Measurements from ENCODE around the gene CORIN. TPM values are rescaled to one million over a fixed set of nuclear protein-coding genes. Genes with fewer than 3 reads are reported as not detected.

The CORIN gene
- total and polyA plus RNA-seq, 9 donors = 0.20 to 7.9 (median 0.80) TPM; not detected in 1

DNA sequence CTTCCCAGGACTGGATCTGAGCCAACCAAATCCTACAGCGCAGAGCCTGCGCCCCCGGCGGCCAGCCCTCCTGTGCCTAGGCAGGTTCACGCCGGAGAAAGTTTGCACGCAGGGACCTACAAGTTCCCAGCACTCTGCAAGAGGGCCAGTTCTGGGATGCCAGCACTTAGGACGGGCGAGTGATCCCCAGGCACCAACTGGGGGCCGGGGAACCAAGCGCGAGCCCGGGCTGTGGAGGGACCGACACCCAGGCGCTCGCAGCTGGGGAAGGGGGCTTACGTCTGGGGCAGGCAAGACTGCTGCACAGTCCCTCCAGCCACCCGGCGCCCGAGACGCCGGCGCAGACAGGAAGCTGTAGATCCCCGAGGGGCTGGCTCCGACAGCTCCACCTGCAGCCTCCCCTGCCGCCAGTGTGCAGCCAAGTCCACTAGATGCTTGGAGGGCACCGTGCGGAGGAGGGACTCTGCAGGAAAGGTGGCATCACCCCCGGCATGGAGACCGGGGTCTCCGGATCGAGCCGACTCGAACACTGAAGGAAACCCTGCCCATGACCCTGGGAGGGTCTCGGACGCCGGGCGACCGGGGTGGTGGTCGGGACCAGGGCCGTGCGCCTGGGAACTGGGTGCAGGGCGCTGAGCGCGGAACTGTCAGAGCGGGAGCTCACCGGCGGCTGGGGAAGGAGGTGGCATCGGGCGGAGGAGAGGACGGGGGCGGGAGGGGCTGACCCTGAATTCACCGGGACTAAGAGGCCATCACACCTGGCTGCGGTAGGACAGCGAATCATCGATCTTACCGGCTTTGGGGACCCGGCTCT, 566 bp downstream of the CORIN start:
- no peak overlapping the region for H3K27ac ChIP-seq
- DNase-seq = peak; percentile 14 to 41 (median 26)
- intact Hi-C loops (cut with DNase I) = no loop called here
- peaks cover 4% of the 10 kb centered on the region for H3K4me1 ChIP-seq (ENCODE audit: insufficient read depth)
- 0 to 1% (median 1%) methylated on average over 58 of the region's 58 CpGs for WGBS, 3 donors
- TF ChIP-seq EP300 (IDR thresholded peaks at IDR 0.05) = no peak
- TF ChIP-seq POLR2A (IDR thresholded peaks at IDR 0.05) = no peak
- no peak for TF ChIP-seq CTCF (IDR thresholded peaks at IDR 0.05)
- H3K4me3 ChIP-seq = peak overlapping the region; percentile 49
- H3K36me3 ChIP-seq = no peaks in the 10 kb centered on the region
- H3K27me3 ChIP-seq = no peaks in the 10 kb centered on the region
- H3K9me3 ChIP-seq = no peaks in the 10 kb centered on the region

DNA sequence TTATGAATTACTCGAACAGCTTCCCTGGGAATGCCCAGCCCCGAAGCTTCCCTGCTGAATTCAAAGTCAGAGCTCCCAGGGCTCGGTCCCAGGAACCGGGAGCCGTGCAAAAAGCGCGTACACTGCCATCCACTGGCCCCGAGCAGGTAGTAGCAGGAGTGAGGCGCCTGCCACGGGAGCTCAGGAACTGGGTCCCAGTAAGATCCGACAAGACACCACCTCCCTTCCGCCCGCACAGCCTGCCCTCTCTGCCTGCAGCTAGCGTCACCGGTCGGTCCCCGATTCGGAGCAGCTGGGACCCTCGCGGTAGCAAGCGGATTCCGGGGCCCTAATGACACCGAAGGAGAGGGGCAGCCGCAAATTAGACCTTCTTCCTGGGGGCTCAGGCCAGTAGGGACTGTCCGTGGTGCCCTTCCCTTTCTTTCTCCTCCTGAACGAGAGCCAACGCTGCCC, 1.2 kb downstream of the CORIN start:
- no peaks in the 10 kb centered on the region for H3K36me3 ChIP-seq
- WGBS, 3 donors = 0 to 1% (median 0%) methylated on average over 27 of the region's 27 CpGs
- TF ChIP-seq CTCF (IDR thresholded peaks at IDR 0.05) (peak in 1 of 3 donors; percentile 33), POLR2A (IDR thresholded peaks at IDR 0.05) (no peak), EP300 (IDR thresholded peaks at IDR 0.05) (no peak)
- peak; percentile 51 to 78 (median 64) for DNase-seq
- H3K27ac ChIP-seq = no peak overlapping the region
- H3K4me3 ChIP-seq = peak overlapping the region; percentile 49
- H3K9me3 ChIP-seq = no peaks in the 10 kb centered on the region
- peaks cover 4% of the 10 kb centered on the region for H3K4me1 ChIP-seq (ENCODE audit: insufficient read depth)
- no peaks in the 10 kb centered on the region for H3K27me3 ChIP-seq
- intact Hi-C loops (cut with DNase I) = no loop called here

DNA sequence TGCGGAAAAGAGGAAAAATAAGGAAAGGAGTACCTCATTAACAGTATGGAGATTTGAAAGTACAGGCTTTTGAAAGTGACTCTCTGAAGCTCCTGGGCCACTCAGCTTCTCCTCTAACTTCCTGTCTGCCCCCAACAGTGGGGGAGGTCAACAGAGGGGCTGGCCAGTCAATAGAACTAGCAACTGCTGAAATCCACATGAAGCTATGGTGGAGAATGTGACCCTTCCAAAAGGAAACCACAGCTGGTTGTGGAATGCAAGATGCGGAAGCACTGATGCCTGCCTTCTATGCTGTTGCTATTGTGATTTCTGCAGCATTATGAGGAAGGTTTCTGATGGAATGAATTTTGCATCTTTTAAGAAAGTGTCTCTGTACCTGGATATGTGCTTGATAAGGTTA, 2.4 kb downstream of the CORIN start:
- H3K4me1 ChIP-seq (ENCODE audit: insufficient read depth) = peaks cover 4% of the 10 kb centered on the region
- TF ChIP-seq POLR2A (IDR thresholded peaks at IDR 0.05) = no peak
- no peak for TF ChIP-seq EP300 (IDR thresholded peaks at IDR 0.05)
- no peaks in the 10 kb centered on the region for H3K9me3 ChIP-seq
- H3K27ac ChIP-seq = no peak overlapping the region
- no peaks in the 10 kb centered on the region for H3K36me3 ChIP-seq
- no peaks in the 10 kb centered on the region for H3K27me3 ChIP-seq
- H3K4me3 ChIP-seq = no peak overlapping the region
- WGBS, 3 donors = 67 to 79% (median 70%) methylated on average over 2 of the region's 2 CpGs
- intact Hi-C loops (cut with DNase I) = no loop called here
- no peak for DNase-seq

GRCh38 chr4:47831026-47831679, 6.7 kb downstream of the CORIN start:
- TF ChIP-seq CTCF (IDR thresholded peaks at IDR 0.05) = no peak
- intact Hi-C loops (cut with DNase I) = no loop called here
- Histone ChIP-seq H3K27me3 (no peaks in the 10 kb centered on the region), H3K9me3 (no peaks in the 10 kb centered on the region), H3K4me1 (ENCODE audit: insufficient read depth) (peaks cover 2% of the 10 kb centered on the region), H3K4me3 (no peak overlapping the region), H3K36me3 (no peaks in the 10 kb centered on the region), H3K27ac (no peak overlapping the region)
- 58 to 62% (median 60%) methylated on average over 5 of the region's 5 CpGs for WGBS, 3 donors
- DNase-seq = no peak
